Loucy (cell line): ENCODE results near the gene OR10A4.

Source experiments
- H2AFZ ChIP-seq: fragments of 200-600 bp; sonication (generic); 2 replicates; pipeline ENCODE4 v1.6.0; 2016; ENCODE audit warnings: antibody characterized with exemption, mild to moderate bottlenecking, low read length, moderate library complexity
- H3F3A ChIP-seq: fragments of 200-600 bp; 2 replicates; pipeline ENCODE4 v1.6.0; 2016; ENCODE audit warnings: antibody characterized with exemption, low read depth, mild to moderate bottlenecking
- H3K27me3 ChIP-seq: fragments of 200-600 bp; sonication (generic); 2 replicates; pipeline ENCODE4 v1.6.1; 2014; ENCODE audit warnings: low read length, mild to moderate bottlenecking; ENCODE audit not compliant: insufficient read depth, poor library complexity, severe bottlenecking
- H3K36me3 ChIP-seq: fragments of 200-600 bp; sonication (generic); 2 replicates; pipeline ENCODE4 v1.6.1; 2016; ENCODE audit warnings: low read length; ENCODE audit not compliant: insufficient read depth
- H3K4me1 ChIP-seq: fragments of 200-600 bp; sonication (generic); 2 replicates; pipeline ENCODE4 v1.5.1; 2014; ENCODE audit warnings: low read length, mild to moderate bottlenecking; ENCODE audit not compliant: insufficient read depth, poor library complexity, severe bottlenecking
- H3K4me2 ChIP-seq: fragments of 200-600 bp; sonication (generic); 2 replicates; pipeline ENCODE4 v1.6.0; 2014; ENCODE audit warnings: antibody characterized with exemption, low read length, low read depth, mild to moderate bottlenecking; ENCODE audit not compliant: poor library complexity, severe bottlenecking
- H3K4me3 ChIP-seq: fragments of 200-600 bp; sonication (generic); 2 replicates; pipeline ENCODE4 v1.5.1; 2014; ENCODE audit warnings: low read length, mild to moderate bottlenecking, mixed read lengths; ENCODE audit not compliant: poor library complexity, severe bottlenecking
- H3K79me2 ChIP-seq: fragments of 200-600 bp; sonication (generic); 2 replicates; pipeline ENCODE4 v1.6.1; 2014; ENCODE audit warnings: low read length; ENCODE audit not compliant: insufficient read depth
- H3K9ac ChIP-seq: fragments of 200-600 bp; sonication (generic); 2 replicates; pipeline ENCODE4 v1.6.0; 2014; ENCODE audit warnings: mild to moderate bottlenecking, low read depth, low read length, moderate library complexity; ENCODE audit not compliant: poor library complexity, severe bottlenecking
- H3K9me2 ChIP-seq: fragments of 200-600 bp; sonication (generic); replicated peaks from 2 replicates; pipeline ENCODE4 v1.6.1; 2016; ENCODE audit warnings: low read depth, low read length, mixed read lengths
- H3K9me3 ChIP-seq: fragments of 200-600 bp; sonication (generic); 2 replicates; pipeline ENCODE4 v1.6.1; 2014; ENCODE audit warnings: mild to moderate bottlenecking, antibody characterized with exemption, low read length, low read depth; ENCODE audit not compliant: insufficient read depth
- H4K20me1 ChIP-seq: fragments of 200-600 bp; sonication (generic); 2 replicates; pipeline ENCODE4 v1.6.0; 2014; ENCODE audit warnings: antibody characterized with exemption, low read length, mild to moderate bottlenecking; ENCODE audit not compliant: insufficient read depth, poor library complexity, severe bottlenecking
- CTCF ChIP-seq: fragments of 200-600 bp; sonication (generic); conservative IDR thresholded peaks from 2 replicates; pipeline ENCODE4 v1.5.1; 2014; ENCODE audit warnings: mild to moderate bottlenecking, antibody characterized with exemption, low read length
- EZH2phosphoT487 ChIP-seq: fragments of 200-600 bp; IDR thresholded peaks from 2 replicates; pipeline ENCODE4 v1.6.1; 2018; ENCODE audit warnings: antibody characterized with exemption, mild to moderate bottlenecking, moderate library complexity, borderline replicate concordance

The OR10A4 gene

GRCh38 chr11:6864438-6864837 is 12.0 kb upstream of the OR10A4 start:
- Histone ChIP-seq H3K9me3 (no peaks in the 10 kb centered on the region), H3K4me3 (no peak overlapping the region), H3K9me2 (no peaks in the 10 kb centered on the region), H3K9ac (no peak overlapping the region), H3K79me2 (no peaks in the 10 kb centered on the region), H4K20me1 (no peaks in the 10 kb centered on the region), H2AFZ (no peak overlapping the region), H3K36me3 (no peaks in the 10 kb centered on the region), H3K4me2 (no peak overlapping the region), H3F3A (no peaks in the 10 kb centered on the region), H3K4me1 (no peaks in the 10 kb centered on the region), H3K27me3 (no peaks in the 10 kb centered on the region)
- TF ChIP-seq EZH2phosphoT487 = no peak
- TF ChIP-seq CTCF = no peak

- Histone ChIP-seq H3K4me2 (no peak overlapping the region), H4K20me1 (no peaks in the 10 kb centered on the region), H3K9ac (no peak overlapping the region), H3K36me3 (no peaks in the 10 kb centered on the region), H3K4me1 (no peaks in the 10 kb centered on the region), H2AFZ (no peak overlapping the region), H3K27me3 (no peaks in the 10 kb centered on the region), H3K9me2 (no peaks in the 10 kb centered on the region), H3F3A (no peaks in the 10 kb centered on the region), H3K9me3 (no peaks in the 10 kb centered on the region), H3K79me2 (no peaks in the 10 kb centered on the region), H3K4me3 (no peak overlapping the region)
- TF ChIP-seq CTCF = no peak
Measured at GRCh38 chr11:6871278-6871677, 5.1 kb upstream of the OR10A4 start.

- Histone ChIP-seq H3K36me3 (no peaks in the 10 kb centered on the region), H3K79me2 (no peaks in the 10 kb centered on the region), H3K9me2 (no peaks in the 10 kb centered on the region), H3K27me3 (no peaks in the 10 kb centered on the region), H3K4me3 (no peak overlapping the region), H4K20me1 (no peaks in the 10 kb centered on the region), H3K9ac (no peak overlapping the region), H3K4me2 (no peak overlapping the region), H2AFZ (no peak overlapping the region), H3F3A (no peaks in the 10 kb centered on the region), H3K9me3 (no peaks in the 10 kb centered on the region), H3K4me1 (no peaks in the 10 kb centered on the region)
- no peak for TF ChIP-seq EZH2phosphoT487
- no peak for TF ChIP-seq CTCF
Measured at GRCh38 chr11:6875761-6876160, 664 bp upstream of the OR10A4 start.
